Choroid plexus epithelial cell (primary cell): ENCODE measurements around the gene CXCL11.

Source experiments
- DNase-seq: peaks from one replicate; pipeline ENCODE4 v3.0.0-alpha.2; 2010; ENCODE audit warnings: low read depth
- H3K4me3 ChIP-seq: 2 replicates; pipeline ENCODE4 v1.5.1; 2011; ENCODE audit warnings: low read depth, mild to moderate bottlenecking, control low read depth, low read length, moderate library complexity
- CTCF ChIP-seq: conservative IDR thresholded peaks from 2 replicates; pipeline ENCODE4 v1.5.1; 2011; ENCODE audit warnings: low read depth, mild to moderate bottlenecking, control low read depth, inconsistent platforms, low read length, moderate library complexity

Gene CXCL11

GRCh38 chr4:76035799-76036380 is at the start of gene CXCL11:
Gene CXCL11 (minus strand): TSS chr4:76036070. CDS start chr4:76035987, 83 bp downstream.
- H3K4me3 ChIP-seq = no peak within 1 kb of the TSS
- no peak for DNase-seq
- TF ChIP-seq CTCF = no peak

- no peak for DNase-seq
- no peak for TF ChIP-seq CTCF
- H3K4me3 ChIP-seq = no peak overlapping the region
Measured at GRCh38 chr4:76084542-76084941, 48.7 kb upstream of the CXCL11 start.

- H3K4me3 ChIP-seq = no peak overlapping the region
- TF ChIP-seq CTCF = no peak
- no peak for DNase-seq
Measured at GRCh38 chr4:76083386-76083988, 47.6 kb upstream of the CXCL11 start.

- no peak for TF ChIP-seq CTCF
- no peak overlapping the region for H3K4me3 ChIP-seq
- peak; percentile 63 for DNase-seq
Measured at GRCh38 chr4:76078033-76078613, 42.3 kb upstream of the CXCL11 start.

GRCh38 chr4:76074993-76075600 is 39.2 kb upstream of the CXCL11 start:
- DNase-seq = no peak
- H3K4me3 ChIP-seq = no peak overlapping the region
- TF ChIP-seq CTCF = no peak

GRCh38 chr4:76074468-76074867 is 38.6 kb upstream of the CXCL11 start, which contains the start of gene ART3:
Gene ART3 (plus strand): TSS chr4:76074709. CDS start chr4:76075890, 1,181 bp downstream.
- TF ChIP-seq CTCF = no peak
- peak; percentile 37 for DNase-seq

More at GRCh38 chr4:76074468-76074867, 38.6 kb upstream of the CXCL11 start, which contains the start of gene ART3:
- H3K4me3 ChIP-seq = no peak within 1 kb of the TSS
